CD4-positive, alpha-beta T cell treated with Interleukin-21 for 1 hour (primary cell): ENCODE measurements around the gene MAST4.
A peak's percentile ranks its signal among the peaks of the same experiment; 100 is the strongest.
"Not testable (repeated sequence)": the region's sequence is repeated elsewhere in the genome, so short reads cannot be mapped to it uniquely, and the experiment has no call there.

Source experiments
- DNase-seq: peaks from one replicate; pipeline ENCODE4 v3.0.0-alpha.2; 2020

MAST4 gene

GRCh38 chr5:67146981-67147380, 550.8 kb downstream of the MAST4 start:
- no peak for DNase-seq

DNA sequence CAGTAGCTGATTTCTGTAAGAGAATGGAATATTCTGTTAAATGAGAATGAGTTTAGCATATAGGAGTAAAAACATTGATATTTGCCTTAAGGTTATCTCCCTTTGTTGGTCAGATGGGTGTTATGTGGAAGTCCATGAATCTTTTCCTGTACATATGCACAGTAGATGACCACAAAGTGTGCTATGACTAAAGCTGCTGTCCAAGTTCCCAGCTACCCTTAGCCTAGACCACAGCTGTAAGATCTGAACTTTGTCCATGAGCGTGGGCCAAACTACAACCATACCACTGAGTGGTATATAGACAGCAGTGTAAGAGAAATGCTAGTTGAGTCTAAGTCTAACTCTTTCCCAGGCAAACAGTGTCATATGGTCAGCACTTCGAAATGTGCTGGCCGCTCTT, 551.6 kb downstream of the MAST4 start:
- DNase-seq = no peak

DNA sequence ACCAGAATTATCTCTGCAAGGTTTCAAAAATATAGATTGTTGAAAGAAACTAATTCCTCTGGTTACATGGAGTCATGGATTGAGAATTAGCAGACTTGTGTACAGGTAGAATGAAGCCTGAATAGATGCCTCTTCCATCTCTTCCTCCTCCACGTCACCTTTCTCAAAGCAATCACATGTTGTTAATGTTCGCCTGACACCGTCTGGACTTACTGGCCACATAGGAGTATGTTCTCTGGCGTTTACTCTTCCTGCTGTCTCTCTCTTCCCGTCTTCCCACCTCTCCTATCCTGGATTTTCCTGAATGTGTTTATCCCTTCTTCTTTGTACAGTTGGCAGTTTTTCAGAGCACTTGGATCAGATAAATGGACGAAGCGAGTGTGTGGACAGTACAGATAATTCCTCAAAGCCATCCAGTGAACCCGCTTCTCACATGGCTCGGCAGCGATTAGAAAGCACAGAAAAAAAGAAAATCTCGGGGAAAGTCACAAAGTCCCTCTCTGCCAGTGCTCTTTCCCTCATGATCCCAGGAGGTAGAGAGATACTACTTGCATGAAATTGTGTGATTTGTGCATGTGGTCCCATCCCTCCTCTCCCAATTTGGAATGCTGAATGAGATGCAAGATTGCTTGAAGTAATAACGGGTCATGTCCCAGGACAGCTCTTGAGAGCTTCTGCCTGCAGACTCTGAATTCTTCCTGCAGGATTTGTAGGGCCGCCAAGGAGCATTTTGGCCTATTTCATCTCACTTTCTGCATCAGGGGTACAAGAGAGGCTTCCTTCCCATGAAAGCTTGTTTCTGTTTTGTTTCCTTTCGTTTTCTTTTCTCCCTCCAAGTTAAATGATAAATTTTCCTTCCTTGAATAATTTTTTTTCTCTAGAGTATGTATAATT, 553.1 kb downstream of the MAST4 start:
- no peak for DNase-seq

DNA sequence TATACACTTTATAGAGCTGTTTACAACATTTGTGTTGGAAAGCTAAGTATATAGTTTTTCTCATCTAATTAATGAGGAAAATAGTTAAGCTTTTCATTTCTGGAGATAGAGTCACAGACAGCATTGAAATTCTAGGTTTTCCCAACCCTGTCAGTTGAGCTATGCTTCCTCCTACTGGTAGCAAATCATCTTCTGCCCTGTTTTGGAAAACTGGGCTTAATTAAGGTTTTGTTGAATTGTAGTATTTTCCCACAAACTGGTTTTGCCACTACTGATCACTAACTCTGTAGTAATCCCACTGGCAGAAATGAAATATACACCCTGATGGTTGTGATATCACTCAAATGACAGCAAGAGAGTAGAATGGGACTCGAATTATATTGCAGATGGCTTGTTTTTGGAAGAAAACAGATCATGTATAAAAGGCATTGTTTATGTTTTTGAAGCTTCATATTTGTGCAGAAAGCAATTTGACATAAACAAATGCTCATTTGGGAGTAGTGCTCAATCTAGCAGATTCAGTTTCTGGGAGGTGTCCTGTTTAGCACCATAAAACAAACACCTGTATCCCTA, 553.8 kb downstream of the MAST4 start:
- DNase-seq = no peak

- no peak for DNase-seq
These were observed 556.2 kb downstream of the MAST4 start for GRCh38 chr5:67152400-67152799.

DNA sequence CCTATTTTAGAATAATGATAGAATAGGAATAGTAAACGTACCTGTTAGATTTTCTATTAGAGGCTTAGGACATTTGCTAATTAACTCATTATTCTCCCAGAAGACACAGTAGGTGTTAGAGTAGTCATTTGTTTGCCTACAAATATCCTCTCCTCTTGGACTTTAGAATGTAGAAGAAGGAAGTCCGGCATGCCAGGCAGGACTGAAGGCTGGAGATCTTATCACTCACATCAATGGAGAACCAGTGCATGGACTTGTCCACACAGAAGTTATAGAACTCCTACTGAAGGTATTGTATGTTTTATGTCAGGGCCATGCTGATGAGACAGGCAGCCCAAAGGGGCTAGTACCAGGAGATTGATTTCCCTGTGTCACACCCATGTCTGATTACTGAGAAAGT, 557.1 kb downstream of the MAST4 start:
- DNase-seq = no peak

- no peak for DNase-seq
These were observed 558.5 kb downstream of the MAST4 start for GRCh38 chr5:67154556-67155206.

DNA sequence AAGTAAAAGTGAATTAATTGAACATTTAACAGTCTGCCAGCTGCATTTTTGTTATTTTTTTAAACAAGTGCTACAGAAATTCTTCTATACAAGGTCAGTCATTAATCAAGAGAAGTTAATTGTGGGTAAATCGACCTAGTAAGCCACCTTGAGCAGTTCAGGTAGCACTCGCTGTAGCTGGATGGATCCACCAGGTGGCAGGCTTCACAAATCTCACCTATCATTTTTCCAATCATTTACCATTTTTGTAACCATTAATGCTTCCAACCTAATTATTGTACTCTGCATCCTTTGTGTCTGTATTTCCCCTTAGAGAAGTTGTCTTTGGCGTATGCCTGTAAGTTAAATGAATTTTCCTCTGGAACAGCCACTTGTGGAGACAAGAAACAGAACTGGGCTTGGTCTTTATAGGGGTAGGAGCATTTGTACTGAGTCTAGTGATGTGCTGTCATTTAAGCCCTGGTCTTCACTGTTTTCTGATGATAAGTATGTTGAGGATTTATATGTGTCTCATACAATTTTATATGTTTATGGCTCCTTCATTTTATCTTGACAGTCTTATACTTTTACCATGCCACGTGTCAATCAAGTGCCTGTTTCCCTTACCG, 560.9 kb downstream of the MAST4 start:
- peak; percentile 69 for DNase-seq

DNA sequence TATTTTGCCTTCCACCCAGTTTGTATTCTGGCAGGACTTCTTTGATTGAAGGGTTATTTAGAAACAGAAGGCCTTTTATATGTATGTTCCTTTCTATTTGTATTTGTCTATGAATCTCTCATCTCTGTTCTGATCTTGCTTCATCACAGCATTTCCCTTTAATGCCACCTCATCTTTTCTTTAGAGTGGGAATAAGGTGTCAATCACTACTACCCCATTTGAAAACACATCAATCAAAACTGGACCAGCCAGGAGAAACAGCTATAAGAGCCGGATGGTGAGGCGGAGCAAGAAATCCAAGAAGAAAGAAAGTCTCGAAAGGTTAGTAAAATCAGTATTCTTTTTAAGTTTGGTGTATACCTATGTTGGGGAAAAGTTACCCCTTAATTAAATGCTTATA, 564.1 kb downstream of the MAST4 start:
- no peak for DNase-seq

- peak; percentile 63 for DNase-seq
These were observed 564.8 kb downstream of the MAST4 start for GRCh38 chr5:67160985-67161384.

DNA sequence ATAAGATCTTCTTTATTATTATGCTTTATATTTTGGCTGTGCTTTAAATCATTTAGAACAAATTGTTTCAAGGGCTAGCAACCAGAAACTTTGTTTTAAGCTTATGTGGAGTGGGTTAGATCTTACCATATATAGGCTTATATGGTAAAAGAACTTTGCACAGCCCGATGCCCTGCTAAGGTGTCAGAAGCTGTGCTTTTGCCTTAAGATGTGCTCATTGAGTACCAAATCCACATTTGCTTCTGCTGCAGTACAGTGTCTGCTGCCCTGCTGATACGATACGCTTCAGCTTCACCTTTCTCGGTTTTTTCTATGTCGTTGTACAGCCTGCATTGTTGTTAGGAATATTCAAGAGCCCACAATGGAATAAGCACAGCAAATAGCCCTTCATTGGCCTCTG, 565.6 kb downstream of the MAST4 start:
- peak; percentile 24 for DNase-seq

- no peak for DNase-seq
These were observed 567.1 kb downstream of the MAST4 start for GRCh38 chr5:67163231-67163756.

- DNase-seq = no peak
These were observed 567.8 kb downstream of the MAST4 start for GRCh38 chr5:67163863-67164595.

DNA sequence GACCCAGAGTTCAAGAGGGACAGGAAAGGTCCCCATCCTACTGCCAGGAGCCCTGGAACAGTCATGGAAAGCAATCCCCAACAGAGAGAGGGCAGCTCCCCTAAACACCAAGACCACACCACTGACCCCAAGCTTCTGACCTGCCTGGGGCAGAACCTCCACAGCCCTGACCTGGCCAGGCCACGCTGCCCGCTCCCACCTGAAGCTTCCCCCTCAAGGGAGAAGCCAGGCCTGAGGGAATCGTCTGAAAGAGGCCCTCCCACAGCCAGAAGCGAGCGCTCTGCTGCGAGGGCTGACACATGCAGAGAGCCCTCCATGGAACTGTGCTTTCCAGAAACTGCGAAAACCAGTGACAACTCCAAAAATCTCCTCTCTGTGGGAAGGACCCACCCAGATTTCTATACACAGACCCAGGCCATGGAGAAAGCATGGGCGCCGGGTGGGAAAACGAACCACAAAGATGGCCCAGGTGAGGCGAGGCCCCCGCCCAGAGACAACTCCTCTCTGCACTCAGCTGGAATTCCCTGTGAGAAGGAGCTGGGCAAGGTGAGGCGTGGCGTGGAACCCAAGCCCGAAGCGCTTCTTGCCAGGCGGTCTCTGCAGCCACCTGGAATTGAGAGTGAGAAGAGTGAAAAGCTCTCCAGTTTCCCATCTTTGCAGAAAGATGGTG, 568.8 kb downstream of the MAST4 start:
- DNase-seq = no peak

DNA sequence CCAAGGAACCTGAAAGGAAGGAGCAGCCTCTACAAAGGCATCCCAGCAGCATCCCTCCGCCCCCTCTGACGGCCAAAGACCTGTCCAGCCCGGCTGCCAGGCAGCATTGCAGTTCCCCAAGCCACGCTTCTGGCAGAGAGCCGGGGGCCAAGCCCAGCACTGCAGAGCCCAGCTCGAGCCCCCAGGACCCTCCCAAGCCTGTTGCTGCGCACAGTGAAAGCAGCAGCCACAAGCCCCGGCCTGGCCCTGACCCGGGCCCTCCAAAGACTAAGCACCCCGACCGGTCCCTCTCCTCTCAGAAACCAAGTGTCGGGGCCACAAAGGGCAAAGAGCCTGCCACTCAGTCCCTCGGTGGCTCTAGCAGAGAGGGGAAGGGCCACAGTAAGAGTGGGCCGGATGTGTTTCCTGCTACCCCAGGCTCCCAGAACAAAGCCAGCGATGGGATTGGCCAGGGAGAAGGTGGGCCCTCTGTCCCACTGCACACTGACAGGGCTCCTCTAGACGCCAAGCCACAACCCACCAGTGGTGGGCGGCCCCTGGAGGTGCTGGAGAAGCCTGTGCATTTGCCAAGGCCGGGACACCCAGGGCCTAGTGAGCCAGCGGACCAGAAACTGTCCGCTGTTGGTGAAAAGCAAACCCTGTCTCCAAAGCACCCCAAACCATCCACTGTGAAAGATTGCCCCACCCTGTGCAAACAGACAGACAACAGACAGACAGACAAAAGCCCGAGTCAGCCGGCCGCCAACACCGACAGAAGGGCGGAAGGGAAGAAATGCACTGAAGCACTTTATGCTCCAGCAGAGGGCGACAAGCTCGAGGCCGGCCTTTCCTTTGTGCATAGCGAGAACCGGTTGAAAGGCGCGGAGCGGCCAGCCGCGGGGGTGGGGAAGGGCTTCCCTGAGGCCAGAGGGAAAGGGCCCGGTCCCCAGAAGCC, 569.6 kb downstream of the MAST4 start:
- DNase-seq = peak; percentile 87

DNA sequence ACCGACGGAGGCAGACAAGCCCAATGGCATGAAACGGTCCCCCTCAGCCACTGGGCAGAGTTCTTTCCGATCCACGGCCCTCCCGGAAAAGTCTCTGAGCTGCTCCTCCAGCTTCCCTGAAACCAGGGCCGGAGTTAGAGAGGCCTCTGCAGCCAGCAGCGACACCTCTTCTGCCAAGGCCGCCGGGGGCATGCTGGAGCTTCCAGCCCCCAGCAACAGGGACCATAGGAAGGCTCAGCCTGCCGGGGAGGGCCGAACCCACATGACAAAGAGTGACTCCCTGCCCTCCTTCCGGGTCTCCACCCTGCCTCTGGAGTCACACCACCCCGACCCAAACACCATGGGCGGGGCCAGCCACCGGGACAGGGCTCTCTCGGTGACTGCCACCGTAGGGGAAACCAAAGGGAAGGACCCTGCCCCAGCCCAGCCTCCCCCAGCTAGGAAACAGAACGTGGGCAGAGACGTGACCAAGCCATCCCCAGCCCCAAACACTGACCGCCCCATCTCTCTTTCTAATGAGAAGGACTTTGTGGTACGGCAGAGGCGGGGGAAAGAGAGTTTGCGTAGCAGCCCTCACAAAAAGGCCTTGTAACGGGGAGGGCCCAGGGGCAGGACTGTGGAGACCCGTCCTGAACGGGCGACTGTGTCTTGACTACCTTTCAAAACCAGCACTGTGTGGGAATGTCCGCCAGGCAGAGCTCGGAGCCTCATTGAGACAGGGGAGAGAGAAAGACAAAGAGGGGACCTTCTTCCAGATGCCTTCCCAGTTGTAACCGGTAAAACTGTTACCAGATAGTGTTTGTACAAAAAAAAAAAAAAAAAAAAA, 570.5 kb downstream of the MAST4 start:
- DNase-seq = peak; percentile 84

DNA sequence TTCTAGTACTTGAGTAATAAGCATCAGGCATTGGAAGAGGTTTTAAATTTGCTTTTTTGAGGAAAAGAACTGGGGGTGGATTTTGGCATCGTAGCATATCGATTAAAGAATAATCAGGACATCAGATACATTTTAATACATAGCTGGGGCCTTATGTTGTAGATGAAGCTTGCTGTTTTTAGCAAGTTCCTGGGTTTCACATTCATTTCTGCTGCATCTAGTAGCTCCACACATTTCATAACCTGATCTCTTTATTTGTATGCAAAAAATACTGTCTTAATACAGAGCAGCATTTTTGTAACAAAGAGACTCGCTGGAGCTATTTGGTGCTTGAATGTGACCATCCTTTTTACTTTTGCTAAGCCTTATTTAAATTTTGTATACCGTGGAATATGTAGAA, 571.9 kb downstream of the MAST4 start:
- no peak for DNase-seq

DNA sequence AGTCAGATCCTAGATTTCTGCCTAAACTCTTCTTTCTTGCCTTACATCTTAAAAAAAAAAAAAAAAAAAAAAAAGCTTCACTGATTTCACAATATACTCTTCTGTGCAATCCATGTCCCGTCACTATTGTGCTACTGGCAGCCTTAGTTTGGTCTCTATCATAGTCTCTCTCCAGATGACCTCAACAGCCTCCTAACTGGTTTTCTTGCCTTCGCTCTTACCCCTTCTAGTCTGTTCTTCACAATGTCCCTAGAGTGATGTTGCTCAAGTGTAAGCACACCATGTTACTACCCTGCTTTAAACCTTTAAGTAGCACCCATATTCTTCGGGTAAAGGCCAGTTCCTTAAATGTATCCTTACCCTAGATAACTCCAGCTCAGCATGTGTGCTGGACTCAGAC, 574.6 kb downstream of the MAST4 start:
- no peak for DNase-seq

DNA sequence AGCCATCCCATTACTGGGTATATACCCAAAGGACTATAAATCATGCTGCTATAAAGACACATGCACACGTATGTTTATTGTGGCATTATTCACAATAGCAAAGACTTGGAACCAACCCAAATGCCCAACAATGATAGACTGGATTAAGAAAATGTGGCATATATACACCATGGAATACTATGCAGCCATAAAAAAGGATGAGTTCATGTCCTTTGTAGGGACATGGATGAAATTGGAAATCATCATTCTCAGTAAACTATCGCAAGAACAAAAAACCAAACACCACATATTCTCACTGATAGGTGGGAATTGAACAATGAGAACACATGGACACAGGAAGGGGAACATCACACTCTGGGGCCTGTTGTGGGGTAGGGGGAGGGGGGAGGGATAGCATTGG, 577.2 kb downstream of the MAST4 start:
- not testable (repeated sequence) for DNase-seq

GRCh38 chr5:67173959-67174358, 577.8 kb downstream of the MAST4 start:
- DNase-seq = no peak
